ENCODE measurements around the gene SHPK.

GRCh38 chr17:3602499-3602898 is 33.6 kb downstream of the SHPK start:
- TF ChIP-seq, protein P1, sequence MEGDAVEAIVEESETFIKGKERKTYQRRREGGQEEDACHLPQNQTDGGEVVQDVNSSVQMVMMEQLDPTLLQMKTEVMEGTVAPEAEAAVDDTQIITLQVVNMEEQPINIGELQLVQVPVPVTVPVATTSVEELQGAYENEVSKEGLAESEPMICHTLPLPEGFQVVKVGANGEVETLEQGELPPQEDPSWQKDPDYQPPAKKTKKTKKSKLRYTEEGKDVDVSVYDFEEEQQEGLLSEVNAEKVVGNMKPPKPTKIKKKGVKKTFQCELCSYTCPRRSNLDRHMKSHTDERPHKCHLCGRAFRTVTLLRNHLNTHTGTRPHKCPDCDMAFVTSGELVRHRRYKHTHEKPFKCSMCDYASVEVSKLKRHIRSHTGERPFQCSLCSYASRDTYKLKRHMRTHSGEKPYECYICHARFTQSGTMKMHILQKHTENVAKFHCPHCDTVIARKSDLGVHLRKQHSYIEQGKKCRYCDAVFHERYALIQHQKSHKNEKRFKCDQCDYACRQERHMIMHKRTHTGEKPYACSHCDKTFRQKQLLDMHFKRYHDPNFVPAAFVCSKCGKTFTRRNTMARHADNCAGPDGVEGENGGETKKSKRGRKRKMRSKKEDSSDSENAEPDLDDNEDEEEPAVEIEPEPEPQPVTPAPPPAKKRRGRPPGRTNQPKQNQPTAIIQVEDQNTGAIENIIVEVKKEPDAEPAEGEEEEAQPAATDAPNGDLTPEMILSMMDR (conservative IDR thresholded peaks at IDR 0.05; ENCODE audit: low read depth, low read length), result no peak
- TF ChIP-seq POLR2A (IDR thresholded peaks at IDR 0.05; ENCODE audit: low read depth, low read length) (no peak), CEBPB (IDR thresholded peaks at IDR 0.05; ENCODE audit: low read depth, low read length) (no peak), MXI1 (IDR thresholded peaks at IDR 0.05; ENCODE audit: borderline replicate concordance, low read depth, low read length) (no peak)
